ENCODE measurements around the gene HBS1L.

- TF ChIP-seq CTCF (conservative IDR thresholded peaks at IDR 0.05 in 1 of 2, IDR thresholded peaks at IDR 0.05 in 1 of 2; ENCODE audit: extremely low read depth in 1 of 2, insufficient read depth in 1 of 2, low read depth in 1 of 2, low read length in 2 of 2) (no peak), EZH2 (IDR thresholded peaks at IDR 0.05; ENCODE audit: borderline replicate concordance, low read length) (no peak)
Measured at GRCh38 chr6:134982161-134982560, 72.5 kb downstream of the HBS1L start.
